PC-9 (cell line): ENCODE results near the gene LEMD3. TPM values are rescaled to one million over a fixed set of nuclear protein-coding genes. Genes with fewer than 3 reads are reported as not detected.

Source experiments
- BruUV-seq: library from RNA; stranded (reverse); fragments of 400-500 nt; replicated peaks from 2 replicates; lab custom pipeline; 2021; lab: Mats Ljungman, UMichigan
- CTCF ChIA-PET: fragments of 300-600 bp; sonication (Branson Sonifier 250); formaldehyde crosslinking; loops from one replicate; lab custom pipeline; 2022; ENCODE audit warnings: antibody characterized with exemption; lab: Charles Lee
- POLR2A ChIA-PET: fragments of 300-600 bp; sonication (Branson Sonifier 250); formaldehyde crosslinking; loops from one replicate; lab custom pipeline; 2022; ENCODE audit warnings: antibody characterized with exemption; ENCODE audit not compliant: unreplicated experiment; lab: Charles Lee
- DNase-seq, 2 experiments: peaks; one replicate each; pipeline versions ENCODE4 v3.0.0 to v3.0.0-alpha.2; 2015 to 2022; ENCODE audit warnings: mixed read lengths in 1 of 2
- H2AFZ ChIP-seq: fragments of 200-600 bp; sonication (generic); 2 replicates; pipeline ENCODE4 v1.8.1; 2017; ENCODE audit warnings: antibody characterized with exemption
- H3F3A ChIP-seq: fragments of 200-600 bp; sonication (generic); 2 replicates; pipeline ENCODE4 v1.8.1; 2017; ENCODE audit warnings: antibody characterized with exemption, mild to moderate bottlenecking, low read depth; ENCODE audit not compliant: insufficient read depth
- H3K27ac ChIP-seq: fragments of 200-600 bp; sonication (generic); 2 replicates; pipeline ENCODE4 v1.6.1; 2016; ENCODE audit warnings: mixed run types
- H3K27me3 ChIP-seq: fragments of 200-600 bp; sonication (generic); 2 replicates; pipeline ENCODE4 v1.6.1; 2016; ENCODE audit warnings: low read depth, mixed run types; ENCODE audit not compliant: insufficient read depth
- H3K36me3 ChIP-seq: fragments of 200-600 bp; sonication (generic); 2 replicates; pipeline ENCODE4 v1.6.1; 2016; ENCODE audit warnings: low read depth, mixed run types
- H3K4me1 ChIP-seq: fragments of 200-600 bp; sonication (generic); replicated peaks from 2 replicates; pipeline ENCODE4 v1.6.1; 2016; ENCODE audit warnings: mixed run types; ENCODE audit not compliant: insufficient read depth
- H3K4me2 ChIP-seq: fragments of 200-600 bp; sonication (generic); 2 replicates; pipeline ENCODE4 v1.6.1; 2017; ENCODE audit warnings: mixed run types
- H3K4me3 ChIP-seq: fragments of 200-600 bp; sonication (generic); 2 replicates; pipeline ENCODE4 v1.6.1; 2016; ENCODE audit warnings: mixed run types
- H3K79me2 ChIP-seq: fragments of 200-600 bp; sonication (generic); 2 replicates; pipeline ENCODE4 v1.6.1; 2017; ENCODE audit warnings: low read depth, mixed run types
- H3K9me2 ChIP-seq: fragments of 200-600 bp; sonication (generic); 2 replicates; pipeline ENCODE4 v1.8.1; 2017; ENCODE audit warnings: mild to moderate bottlenecking; ENCODE audit not compliant: insufficient read depth
- H3K9me3 ChIP-seq: fragments of 200-600 bp; sonication (generic); 2 replicates; pipeline ENCODE4 v1.8.1; 2016; ENCODE audit warnings: low read depth; ENCODE audit not compliant: insufficient read depth
- H4K20me1 ChIP-seq: fragments of 200-600 bp; sonication (generic); 2 replicates; pipeline ENCODE4 v1.8.1; 2017; ENCODE audit not compliant: insufficient read depth
- CTCF ChIP-seq: fragments of 200-600 bp; sonication (generic); conservative IDR thresholded peaks from 2 replicates; pipeline ENCODE4 v1.6.1; 2017; ENCODE audit warnings: mixed run types, antibody characterized with exemption, mild to moderate bottlenecking, moderate library complexity
- EZH2 ChIP-seq: fragments of 200-600 bp; sonication (generic); IDR thresholded peaks from 2 replicates; pipeline ENCODE4 v1.8.0; 2017; ENCODE audit warnings: antibody characterized with exemption, low read depth
- intact Hi-C: fragments of 100-400 bp; cut with micrococcal nuclease; formaldehyde crosslinking; loops from one replicate; pipeline ENCODE4 v1.10.0; 2022; ENCODE audit not compliant: unreplicated experiment
- total RNA-seq: library from RNA; stranded (reverse); gene quantifications from 2 replicates; pipeline ENCODE4 v1.2.3, GENCODE V29; 2021

Gene LEMD3
- total RNA-seq, 1 experiment from 2014 or later = 24.4 TPM

- no TSS peak for BruUV-seq
- Histone ChIP-seq H3K9me2 (no peaks in the 10 kb centered on the region), H3F3A (no peaks in the 10 kb centered on the region), H3K27me3 (no peaks in the 10 kb centered on the region), H3K79me2 (no peaks in the 10 kb centered on the region), H3K27ac (no peak overlapping the region), H3K4me1 (peaks cover 6% of the 10 kb centered on the region; the same call in 1 of the 2 replicates), H3K9me3 (no peaks in the 10 kb centered on the region), H3K4me3 (no peak overlapping the region), H4K20me1 (no peaks in the 10 kb centered on the region), H3K36me3 (no peaks in the 10 kb centered on the region), H3K4me2 (no peak overlapping the region), H2AFZ (no peak overlapping the region)
- TF ChIP-seq EZH2 = no peak
- TF ChIP-seq CTCF = no peak
- POLR2A ChIA-PET = interaction anchor here (0.6 kb wide), 1 partner anchor 15 kb away, joined by 3 read pairs; no protein-coding TSS in a partner anchor
- intact Hi-C loops = no loop called here
- CTCF ChIA-PET = no interaction called here
- no peak for DNase-seq
Measured at GRCh38 chr12:65155784-65156183, 13.6 kb upstream of the LEMD3 start.

GRCh38 chr12:65156366-65156841, 13.0 kb upstream of the LEMD3 start:
- no peak for TF ChIP-seq EZH2
- TF ChIP-seq CTCF = no peak
- H3F3A ChIP-seq = no peaks in the 10 kb centered on the region
- H3K79me2 ChIP-seq = no peaks in the 10 kb centered on the region
- H3K4me1 ChIP-seq = peaks cover 6% of the 10 kb centered on the region; the same call in 1 of the 2 replicates
- no peaks in the 10 kb centered on the region for H3K9me2 ChIP-seq
- no peaks in the 10 kb centered on the region for H3K36me3 ChIP-seq
- H3K9me3 ChIP-seq = no peaks in the 10 kb centered on the region
- ChIA-PET CTCF (no interaction called here), POLR2A (interaction anchor here (0.6 kb wide), 1 partner anchor 15 kb away, joined by 3 read pairs; no protein-coding TSS in a partner anchor)
- H3K4me2 ChIP-seq = no peak overlapping the region
- BruUV-seq = no TSS peak
- H3K4me3 ChIP-seq = no peak overlapping the region
- intact Hi-C loops = no loop called here
- no peak overlapping the region for H3K27ac ChIP-seq
- DNase-seq = no peak
- H2AFZ ChIP-seq = no peak overlapping the region
- no peaks in the 10 kb centered on the region for H4K20me1 ChIP-seq
- H3K27me3 ChIP-seq = no peaks in the 10 kb centered on the region

GRCh38 chr12:65157091-65157490, 12.3 kb upstream of the LEMD3 start:
- H4K20me1 ChIP-seq = no peaks in the 10 kb centered on the region
- DNase-seq = no peak
- POLR2A ChIA-PET = no interaction called here
- CTCF ChIA-PET = no interaction called here
- no peak overlapping the region for H3K4me2 ChIP-seq
- no peaks in the 10 kb centered on the region for H3K36me3 ChIP-seq
- no peaks in the 10 kb centered on the region for H3F3A ChIP-seq
- no peaks in the 10 kb centered on the region for H3K79me2 ChIP-seq
- H3K27ac ChIP-seq = no peak overlapping the region
- no peak overlapping the region for H2AFZ ChIP-seq
- BruUV-seq = no TSS peak
- intact Hi-C loops = no loop called here
- H3K4me3 ChIP-seq = no peak overlapping the region
- H3K4me1 ChIP-seq = peaks cover 6% of the 10 kb centered on the region; the same call in 1 of the 2 replicates
- H3K9me2 ChIP-seq = no peaks in the 10 kb centered on the region
- no peaks in the 10 kb centered on the region for H3K27me3 ChIP-seq
- TF ChIP-seq EZH2 = no peak
- no peak for TF ChIP-seq CTCF
- no peaks in the 10 kb centered on the region for H3K9me3 ChIP-seq
